T-cell (primary cell): Measurements from ENCODE around the gene KRT33A. TPM values are rescaled to one million over a fixed set of nuclear protein-coding genes. Genes with fewer than 3 reads are reported as not detected.

ENCODE experiments used
- ATAC-seq, 4 experiments: fragments of 200-7000 bp in 3 of 4; fragments of 150-1000 bp in 1 of 4; cut with Tn5 transposase; replicated peaks in 1 of 4; 1 replicate in 3 of 4; 2 replicates in 1 of 4; pipeline ENCODE4 v1.10.0; 2021; ENCODE audit warnings: moderate library complexity in 3 of 4, mild to moderate bottlenecking in 2 of 4, moderate number of reproducible peaks in 1 of 4
- CTCF ChIA-PET, 2 donors: fragments of 300-600 bp; sonication (Branson Sonifier 250); formaldehyde crosslinking; loops; one replicate each; lab custom pipeline; 2022; ENCODE audit warnings: antibody characterized with exemption in 2 of 2; lab: Charles Lee
- POLR2A ChIA-PET, 2 donors: fragments of 300-600 bp; sonication (Branson Sonifier 250); formaldehyde crosslinking; loops; one replicate each; lab custom pipeline; 2022; ENCODE audit warnings: antibody characterized with exemption in 2 of 2; lab: Charles Lee
- DNase-seq, 35 experiments: peaks; one replicate each; pipeline versions ENCODE4 v3.0.0 to v3.0.0-alpha.2; 2013 to 2023
- H3K27ac ChIP-seq: one replicate; pipeline ENCODE4 v1.5.1; 2013; ENCODE audit warnings: low read length
- H3K27me3 ChIP-seq, 2 experiments: replicated peaks in 1 of 2; 1 replicate in 1 of 2; 2 replicates in 1 of 2; pipeline versions ENCODE4 v1.6.1 to v1.7.0; 2013; ENCODE audit warnings: low read length in 1 of 2, mixed read lengths in 1 of 2; ENCODE audit not compliant: control insufficient read depth in 2 of 2, insufficient read depth in 2 of 2; ENCODE audit errors: extremely low read depth in 1 of 2
- H3K36me3 ChIP-seq, 2 donors: 1 replicate in 1 of 2; 2 replicates in 1 of 2; pipeline versions ENCODE4 v1.6.1 to v1.7.0; 2013; ENCODE audit warnings: low read length in 1 of 2; ENCODE audit not compliant: control insufficient read depth in 2 of 2, insufficient read depth in 1 of 2; ENCODE audit errors: extremely low read depth in 1 of 2
- H3K4me1 ChIP-seq, 2 experiments: 1 replicate in 1 of 2; 2 replicates in 1 of 2; pipeline versions ENCODE4 v1.6.1 to v1.7.0; 2013; ENCODE audit warnings: low read length in 2 of 2, mixed read lengths in 1 of 2; ENCODE audit not compliant: insufficient read depth in 2 of 2, control insufficient read depth in 1 of 2; ENCODE audit errors: extremely low read depth in 1 of 2
- H3K4me3 ChIP-seq, 2 donors: 1 replicate in 1 of 2; 2 replicates in 1 of 2; pipeline versions ENCODE4 v1.5.1 to v1.7.0; 2013; ENCODE audit warnings: mild to moderate bottlenecking in 2 of 2, low read length in 1 of 2, moderate library complexity in 1 of 2; ENCODE audit not compliant: control insufficient read depth in 1 of 2; ENCODE audit errors: extremely low read depth in 1 of 2
- H3K9me3 ChIP-seq: 2 replicates; pipeline ENCODE4 v1.7.0; 2013
- H3K27ac Mint-ChIP-seq, 2 donors: one replicate each; pipeline ENCODE4 v1.8.0; 2020 to 2021; ENCODE audit warnings: mild to moderate bottlenecking in 2 of 2, mixed read lengths in 2 of 2
- H3K27me3 Mint-ChIP-seq, 2 donors: one replicate each; pipeline ENCODE4 v1.8.0; 2021 to 2022; ENCODE audit warnings: mixed read lengths in 2 of 2
- H3K36me3 Mint-ChIP-seq: one replicate; pipeline ENCODE4 v1.8.0; 2021; ENCODE audit warnings: mixed read lengths
- H3K4me1 Mint-ChIP-seq, 3 donors: one replicate each; pipeline ENCODE4 v1.8.0; 2020 to 2022; ENCODE audit warnings: mixed read lengths in 3 of 3, mild to moderate bottlenecking in 1 of 3
- H3K4me3 Mint-ChIP-seq, 3 donors: one replicate each; pipeline ENCODE4 v1.8.0; 2020 to 2022; ENCODE audit warnings: mild to moderate bottlenecking in 3 of 3, mixed read lengths in 3 of 3, moderate library complexity in 3 of 3
- H3K9me3 Mint-ChIP-seq, 3 donors: one replicate each; pipeline ENCODE4 v1.8.0; 2020 to 2022; ENCODE audit warnings: mixed read lengths in 3 of 3
- WGBS: methylation state at CpG from one replicate; pipeline ENCODE4 v1.1.5; 2013; ENCODE audit warnings: missing lambda C conversion rate; ENCODE audit not compliant: insufficient coverage; 5-methylcytosine and 5-hydroxymethylcytosine counted together
- total RNA-seq, 35 experiments: library from RNA in 6 of 35; stranded (reverse) in 6 of 35; fragments of 120-200 nt in 1 of 35; gene quantifications; one replicate each; pipeline versions ENCODE4 v1.2.1 to v1.2.4 and lab custom pipeline; 2013 to 2026

Gene KRT33A
- total RNA-seq, 5 donors from 2014 or later (not counting 1 experiment from before 2014, with no cell fraction given) = not detected

GRCh38 chr17:41343029-41343428 is 7.6 kb downstream of the KRT33A start:
- Histone ChIP-seq H3K36me3 (no peaks in the 10 kb centered on the region), H3K27ac (no peak overlapping the region), H3K27me3 (no peaks in the 10 kb centered on the region), H3K4me1 (peaks cover 29 to 39% of the 10 kb centered on the region in 2 experiments), H3K9me3 (no peaks in the 10 kb centered on the region), H3K4me3 (no peak overlapping the region)
- Mint-ChIP-seq H3K36me3 (peaks cover 13% of the 10 kb centered on the region), H3K27me3 (no peaks in the 10 kb centered on the region), H3K4me3 (peak overlapping the region in 1 of 3 donors; percentile 52), H3K9me3 (peaks cover 6 to 17% (median 7%) of the 10 kb centered on the region in 3 donors), H3K4me1 (peaks cover 55 to 64% (median 56%) of the 10 kb centered on the region in 3 donors), H3K27ac (peak overlapping the region; percentile 63 to 98)
- ChIA-PET POLR2A (no interaction called here), CTCF (no interaction called here)
- no peak for DNase-seq
- WGBS = 100% methylated on average over 3 of the region's 3 CpGs
- no peak for ATAC-seq

- no peak overlapping the region for H3K4me3 ChIP-seq
- peak; percentile 65 to 85 (median 80) for ATAC-seq
- ChIA-PET POLR2A (interaction anchor here in 1 of 2 donors (0.8 to 1.5 kb wide), 2 partner anchors 33 to 777 kb away, joined by 6 read pairs; no protein-coding TSS in a partner anchor), CTCF (interaction anchor here in 1 of 2 donors (0.6 to 1.1 kb wide), 4 partner anchors 19 to 324 kb away, joined by 3 to 4 read pairs (median 4); no protein-coding TSS in a partner anchor)
- Mint-ChIP-seq H3K27ac (peak overlapping the region; percentile 96 to 98), H3K4me1 (peaks cover 59 to 78% (median 69%) of the 10 kb centered on the region in 3 donors), H3K36me3 (peaks cover 13% of the 10 kb centered on the region), H3K4me3 (peak overlapping the region; percentile 46 to 83 (median 46)), H3K9me3 (peaks cover 6 to 17% (median 7%) of the 10 kb centered on the region in 3 donors), H3K27me3 (no peaks in the 10 kb centered on the region)
- H3K27me3 ChIP-seq = no peaks in the 10 kb centered on the region
- peak; percentile 32 to 89 (median 72) for DNase-seq
- no peaks in the 10 kb centered on the region for H3K9me3 ChIP-seq
- 13% methylated on average over 1 of the region's 7 CpGs for WGBS
- H3K36me3 ChIP-seq = no peaks in the 10 kb centered on the region
- peaks cover 33 to 50% of the 10 kb centered on the region in 2 experiments for H3K4me1 ChIP-seq
- H3K27ac ChIP-seq = peak overlapping the region; percentile 95
Observed at GRCh38 chr17:41340934-41341861, 9.4 kb downstream of the KRT33A start.

- Histone ChIP-seq H3K27me3 (no peaks in the 10 kb centered on the region), H3K36me3 (no peaks in the 10 kb centered on the region), H3K4me1 (peaks cover 33 to 57% of the 10 kb centered on the region in 2 experiments), H3K27ac (peak overlapping the region; percentile 95), H3K9me3 (no peaks in the 10 kb centered on the region), H3K4me3 (no peak overlapping the region)
- Mint-ChIP-seq H3K9me3 (peaks cover 6 to 17% (median 7%) of the 10 kb centered on the region in 3 donors), H3K27me3 (no peaks in the 10 kb centered on the region), H3K4me3 (peak overlapping the region; percentile 28 to 83 (median 46)), H3K27ac (peak overlapping the region; percentile 96 to 98), H3K36me3 (peaks cover 13% of the 10 kb centered on the region), H3K4me1 (peaks cover 66 to 85% (median 76%) of the 10 kb centered on the region in 3 donors)
- DNase-seq = no peak
- ChIA-PET CTCF (interaction anchor here in 1 of 2 donors (1.0 to 1.1 kb wide), 2 partner anchors 18 kb away, joined by 4 to 5 read pairs; no protein-coding TSS in a partner anchor), POLR2A (interaction anchor here in 1 of 2 donors (1.5 kb wide), 1 partner anchor 776 kb away, joined by 6 read pairs; no protein-coding TSS in a partner anchor)
- ATAC-seq = no peak
- 78% methylated on average over 2 of the region's 3 CpGs for WGBS
Observed at GRCh38 chr17:41340494-41340893, 10.1 kb downstream of the KRT33A start.

- Mint-ChIP-seq H3K36me3 (peaks cover 13% of the 10 kb centered on the region), H3K27ac (peak overlapping the region; percentile 96 to 98), H3K4me3 (peak overlapping the region; percentile 31 to 83 (median 63)), H3K4me1 (peaks cover 74 to 91% (median 84%) of the 10 kb centered on the region in 3 donors), H3K27me3 (no peaks in the 10 kb centered on the region), H3K9me3 (peaks cover 6 to 17% (median 7%) of the 10 kb centered on the region in 3 donors)
- Histone ChIP-seq H3K4me1 (peaks cover 33 to 65% of the 10 kb centered on the region in 2 experiments), H3K27ac (peak overlapping the region; percentile 95), H3K9me3 (no peaks in the 10 kb centered on the region), H3K27me3 (no peaks in the 10 kb centered on the region), H3K36me3 (no peaks in the 10 kb centered on the region), H3K4me3 (no peak overlapping the region)
- ATAC-seq (no peak), DNase-seq (no peak)
- 52% methylated on average over 2 of the region's 2 CpGs for WGBS
- ChIA-PET CTCF (interaction anchor here (0.6 to 1.7 kb wide), 4 partner anchors 10 to 326 kb away, joined by 3 to 5 read pairs (median 5); partner anchors contain the start of gene KRTAP16-1 (in 1 of the 2)), POLR2A (no interaction called here)
Observed at GRCh38 chr17:41339571-41340172, 11.0 kb downstream of the KRT33A start.

- peaks cover 81 to 95% (median 91%) of the 10 kb centered on the region in 3 donors for H3K4me1 Mint-ChIP-seq
Observed at GRCh38 chr17:41338961-41339485, 11.6 kb downstream of the KRT33A start.

More at GRCh38 chr17:41338961-41339485, 11.6 kb downstream of the KRT33A start:
- Mint-ChIP-seq H3K27ac (peak overlapping the region; percentile 96 to 98), H3K27me3 (no peaks in the 10 kb centered on the region), H3K4me3 (peak overlapping the region; percentile 31 to 83 (median 63)), H3K9me3 (peaks cover 6 to 17% (median 7%) of the 10 kb centered on the region in 3 donors), H3K36me3 (peaks cover 13% of the 10 kb centered on the region)
- 7% methylated on average over 2 of the region's 5 CpGs for WGBS
- ChIA-PET CTCF (interaction anchor here in 1 of 2 donors (0.7 to 1.7 kb wide), 4 partner anchors 9 to 327 kb away, joined by 3 to 5 read pairs (median 4); partner anchors contain the start of gene KRTAP16-1), POLR2A (interaction anchor here (0.6 to 1.2 kb wide), 5 partner anchors 10 to 329 kb away, joined by 3 to 6 read pairs (median 3); no protein-coding TSS in a partner anchor)
- peak; percentile 60 to 87 (median 70) for ATAC-seq
- Histone ChIP-seq H3K27ac (peak overlapping the region; percentile 95), H3K4me3 (no peak overlapping the region), H3K4me1 (peaks cover 33 to 71% of the 10 kb centered on the region in 2 experiments), H3K36me3 (no peaks in the 10 kb centered on the region), H3K9me3 (no peaks in the 10 kb centered on the region), H3K27me3 (no peaks in the 10 kb centered on the region)
- peak in 29 of 35 experiments; percentile 23 to 92 (median 58) for DNase-seq
